Naive B cell (primary cell): ENCODE measurements around the gene BAHD1. TPM values are rescaled to one million over a fixed set of nuclear protein-coding genes. Genes with fewer than 3 reads are reported as not detected.
A peak's percentile ranks its signal among the peaks of the same experiment; 100 is the strongest.

Experiments used
- ATAC-seq, 2 donors: fragments of 150-1000 bp; cut with Tn5 transposase; 2 replicates each; pipeline ENCODE4 v1.10.0; 2021; ENCODE audit warnings: low read depth in 2 of 2, mild to moderate bottlenecking in 2 of 2, moderate library complexity in 2 of 2
- DNase-seq: peaks from one replicate; pipeline ENCODE4 v3.0.0; 2022
- H3K27ac Mint-ChIP-seq, 6 donors: one replicate each; pipeline ENCODE4 v1.8.0; 2020 to 2022; ENCODE audit warnings: mild to moderate bottlenecking in 6 of 6, mixed read lengths in 6 of 6, moderate library complexity in 5 of 6, inconsistent platforms in 2 of 6
- H3K27me3 Mint-ChIP-seq, 3 donors: one replicate each; pipeline ENCODE4 v1.8.0; 2021 to 2022; ENCODE audit warnings: mixed read lengths in 3 of 3, mild to moderate bottlenecking in 1 of 3
- H3K36me3 Mint-ChIP-seq, 2 donors: one replicate each; pipeline ENCODE4 v1.8.0; 2020 to 2022; ENCODE audit warnings: mixed read lengths in 2 of 2, inconsistent platforms in 1 of 2, mild to moderate bottlenecking in 1 of 2
- H3K4me1 Mint-ChIP-seq, 3 donors: one replicate each; pipeline ENCODE4 v1.8.0; 2020 to 2022; ENCODE audit warnings: mixed read lengths in 3 of 3, inconsistent platforms in 1 of 3, mild to moderate bottlenecking in 1 of 3, moderate library complexity in 1 of 3
- H3K4me3 Mint-ChIP-seq, 8 donors: one replicate each; pipeline ENCODE4 v1.8.0; 2020 to 2022; ENCODE audit warnings: mild to moderate bottlenecking in 8 of 8, mixed read lengths in 8 of 8, moderate library complexity in 8 of 8, inconsistent platforms in 2 of 8
- H3K9me3 Mint-ChIP-seq, 7 donors: one replicate each; pipeline ENCODE4 v1.8.0; 2020 to 2022; ENCODE audit warnings: mixed read lengths in 7 of 7, mild to moderate bottlenecking in 5 of 7, inconsistent platforms in 2 of 7, moderate library complexity in 1 of 7
- polyA plus RNA-seq, 6 donors: library from polyadenylated mRNA; unstranded; fragments of 300-500 nt; fragmentation: Illumina TruSeq; gene quantifications; one replicate each; pipeline ENCODE4 v1.2.3, GENCODE V29; 2021; ENCODE audit warnings: low read depth in 6 of 6

The BAHD1 gene
- 1 to 10 TPM in 5 of 6 donors, under 1 TPM in 1; 0.37 to 3.0 (median 1.9) TPM for polyA plus RNA-seq

- Mint-ChIP-seq H3K4me1 (peaks cover 55 to 69% (median 62%) of the 10 kb centered on the region in 3 donors), H3K27me3 (peaks cover 14 to 42% (median 30%) of the 10 kb centered on the region in 3 donors), H3K27ac (peak within 1 kb of the TSS in 5 of 6 donors; percentile 66 to 90 (median 68)), H3K9me3 (no peaks in the 10 kb centered on the region), H3K36me3 (no peaks in the 10 kb centered on the region), H3K4me3 (peak within 1 kb of the TSS; percentile 89 to 95 (median 92))
- peak; percentile 87 to 88 for ATAC-seq
- peak; percentile 97 for DNase-seq
Measured at GRCh38 chr15:40440743-40441564, at the start of gene BAHD1. TSS of gene BAHD1 (plus strand) at chr15:40440953. CDS start at chr15:40458465, 17,512 bp downstream.

GRCh38 chr15:40392986-40393948 is 47.5 kb upstream of the BAHD1 start:
- H3K36me3 Mint-ChIP-seq = peaks cover 13 to 16% of the 10 kb centered on the region in 2 donors
- no peak overlapping the region for H3K4me3 Mint-ChIP-seq
- no peak for ATAC-seq
- no peaks in the 10 kb centered on the region for H3K27me3 Mint-ChIP-seq
- H3K27ac Mint-ChIP-seq = peak overlapping the region in 1 of 6 donors; percentile 15
- DNase-seq = no peak
- peaks cover 3 to 12% (median 10%) of the 10 kb centered on the region in 3 donors for H3K4me1 Mint-ChIP-seq
- H3K9me3 Mint-ChIP-seq = no peaks in the 10 kb centered on the region

GRCh38 chr15:40397688-40398412 is 42.9 kb upstream of the BAHD1 start:
- Mint-ChIP-seq H3K27me3 (no peaks in the 10 kb centered on the region), H3K27ac (peak overlapping the region in 5 of 6 donors; percentile 31 to 90 (median 81)), H3K36me3 (peaks cover 4 to 5% of the 10 kb centered on the region in 2 donors), H3K4me3 (peak overlapping the region; percentile 6 to 84 (median 62)), H3K4me1 (peaks cover 11 to 27% (median 19%) of the 10 kb centered on the region in 3 donors), H3K9me3 (no peaks in the 10 kb centered on the region)
- DNase-seq = no peak
- ATAC-seq = no peak

- Mint-ChIP-seq H3K4me3 (peak overlapping the region; percentile 6 to 84 (median 70)), H3K9me3 (no peaks in the 10 kb centered on the region), H3K27ac (peak overlapping the region in 4 of 6 donors; percentile 40 to 90 (median 85)), H3K36me3 (peaks cover 4% of the 10 kb centered on the region in 2 donors), H3K4me1 (peaks cover 11 to 27% (median 19%) of the 10 kb centered on the region in 3 donors), H3K27me3 (no peaks in the 10 kb centered on the region)
- peak; percentile 49 for DNase-seq
- peak; percentile 92 to 96 for ATAC-seq
Measured at GRCh38 chr15:40398413-40398873, 42.3 kb upstream of the BAHD1 start.

GRCh38 chr15:40399370-40399769 is 41.4 kb upstream of the BAHD1 start:
- Mint-ChIP-seq H3K9me3 (no peaks in the 10 kb centered on the region), H3K27ac (peak overlapping the region in 1 of 6 donors; percentile 55), H3K4me1 (peaks cover 11 to 27% (median 19%) of the 10 kb centered on the region in 3 donors), H3K27me3 (no peaks in the 10 kb centered on the region), H3K4me3 (no peak overlapping the region), H3K36me3 (no peaks in the 10 kb centered on the region)
- DNase-seq (no peak), ATAC-seq (no peak)

GRCh38 chr15:40405501-40406381 is 35.0 kb upstream of the BAHD1 start, which contains the start of gene IVD:
TSS of gene IVD (plus strand) at chr15:40405795. CDS start at chr15:40405828, 33 bp downstream.
- Mint-ChIP-seq H3K27ac (peak within 1 kb of the TSS; percentile 79 to 94 (median 88)), H3K4me3 (peak within 1 kb of the TSS; percentile 88 to 95 (median 92)), H3K9me3 (no peaks in the 10 kb centered on the region), H3K4me1 (peaks cover 25 to 30% (median 29%) of the 10 kb centered on the region in 3 donors), H3K27me3 (no peaks in the 10 kb centered on the region), H3K36me3 (peaks cover 7 to 8% of the 10 kb centered on the region in 2 donors)
- DNase-seq (peak; percentile 75), ATAC-seq (peak; percentile 93 to 94)

- H3K4me3 Mint-ChIP-seq = peak overlapping the region; percentile 6 to 92 (median 75)
- peak; percentile 65 for ATAC-seq
- H3K36me3 Mint-ChIP-seq = peaks cover 19 to 25% of the 10 kb centered on the region in 2 donors
- DNase-seq = peak; percentile 36
- H3K27me3 Mint-ChIP-seq = no peaks in the 10 kb centered on the region
- H3K9me3 Mint-ChIP-seq = no peaks in the 10 kb centered on the region
- H3K4me1 Mint-ChIP-seq = peaks cover 29 to 34% (median 30%) of the 10 kb centered on the region in 3 donors
- peak overlapping the region in 5 of 6 donors; percentile 39 to 88 (median 79) for H3K27ac Mint-ChIP-seq
Measured at GRCh38 chr15:40407330-40407990, 33.3 kb upstream of the BAHD1 start.

- H3K4me1 Mint-ChIP-seq = peaks cover 29 to 34% (median 30%) of the 10 kb centered on the region in 3 donors
- no peak for ATAC-seq
- H3K27ac Mint-ChIP-seq = no peak overlapping the region
- H3K27me3 Mint-ChIP-seq = no peaks in the 10 kb centered on the region
- H3K9me3 Mint-ChIP-seq = no peaks in the 10 kb centered on the region
- H3K4me3 Mint-ChIP-seq = peak overlapping the region in 1 of 8 donors; percentile 15
- no peak for DNase-seq
- H3K36me3 Mint-ChIP-seq = peaks cover 19 to 29% of the 10 kb centered on the region in 2 donors
Measured at GRCh38 chr15:40409366-40409765, 31.4 kb upstream of the BAHD1 start.

GRCh38 chr15:40410476-40410875 is 30.3 kb upstream of the BAHD1 start:
- peaks cover 19 to 32% of the 10 kb centered on the region in 2 donors for H3K36me3 Mint-ChIP-seq
- no peaks in the 10 kb centered on the region for H3K9me3 Mint-ChIP-seq
- no peak for ATAC-seq
- H3K4me3 Mint-ChIP-seq = no peak overlapping the region
- DNase-seq = no peak
- H3K27ac Mint-ChIP-seq = no peak overlapping the region
- H3K27me3 Mint-ChIP-seq = no peaks in the 10 kb centered on the region
- H3K4me1 Mint-ChIP-seq = peaks cover 20 to 25% (median 23%) of the 10 kb centered on the region in 3 donors

GRCh38 chr15:40412095-40412759 is 28.5 kb upstream of the BAHD1 start:
- Mint-ChIP-seq H3K4me3 (peak overlapping the region in 1 of 8 donors; percentile 73), H3K9me3 (no peaks in the 10 kb centered on the region), H3K27me3 (no peaks in the 10 kb centered on the region), H3K4me1 (peaks cover 7 to 12% (median 12%) of the 10 kb centered on the region in 3 donors), H3K36me3 (peaks cover 19 to 36% of the 10 kb centered on the region in 2 donors), H3K27ac (peak overlapping the region in 2 of 6 donors; percentile 69 to 86)
- no peak for DNase-seq
- no peak for ATAC-seq

GRCh38 chr15:40413036-40413435 is 27.7 kb upstream of the BAHD1 start:
- DNase-seq = no peak
- H3K4me1 Mint-ChIP-seq = peaks cover 0 to 4% (median 4%) of the 10 kb centered on the region in 3 donors
- H3K27me3 Mint-ChIP-seq = no peaks in the 10 kb centered on the region
- no peaks in the 10 kb centered on the region for H3K9me3 Mint-ChIP-seq
- H3K4me3 Mint-ChIP-seq = peak overlapping the region in 1 of 8 donors; percentile 42
- peaks cover 19 to 41% of the 10 kb centered on the region in 2 donors for H3K36me3 Mint-ChIP-seq
- ATAC-seq = no peak
- H3K27ac Mint-ChIP-seq = no peak overlapping the region
